Upper lobe of left lung (tissue), 4 donors: ENCODE data around the gene MRPS21.

ENCODE experiments used
- POLR2A ChIP-seq, 4 donors: fragments of 450-650 bp; IDR thresholded peaks; one replicate each; pipeline ENCODE4 v1.5.1; 2016 to 2017; ENCODE audit warnings: antibody characterized with exemption in 4 of 4, mild to moderate bottlenecking in 2 of 4
- TF ChIP-seq, protein P1 (sequence below), 6 experiments: fragments of 450-650 bp in 4 of 6; fragments of 200-600 bp in 2 of 6; sonication (generic) in 2 of 6; IDR thresholded peaks; one replicate each; pipeline ENCODE4 v1.5.1; 2016 to 2019; ENCODE audit warnings: antibody characterized with exemption in 6 of 6

DNA sequence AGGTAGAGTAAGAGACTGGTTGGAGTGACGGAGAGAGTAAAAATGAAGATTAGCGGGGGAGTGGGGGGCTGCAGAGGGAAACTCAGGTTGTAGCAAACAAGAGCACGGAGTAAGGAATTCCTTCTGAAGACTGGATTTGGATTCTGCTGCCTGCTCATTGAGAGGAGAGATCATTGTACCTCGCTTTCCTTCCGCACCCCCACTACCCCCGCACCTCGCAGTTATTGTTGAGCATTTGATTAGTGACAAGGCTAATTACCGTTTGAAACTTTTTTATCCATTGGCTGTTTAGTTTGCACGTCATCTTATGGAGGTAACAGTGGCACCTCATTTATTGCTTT is 28.1 kb downstream of the MRPS21 start:
- TF ChIP-seq, protein P1, sequence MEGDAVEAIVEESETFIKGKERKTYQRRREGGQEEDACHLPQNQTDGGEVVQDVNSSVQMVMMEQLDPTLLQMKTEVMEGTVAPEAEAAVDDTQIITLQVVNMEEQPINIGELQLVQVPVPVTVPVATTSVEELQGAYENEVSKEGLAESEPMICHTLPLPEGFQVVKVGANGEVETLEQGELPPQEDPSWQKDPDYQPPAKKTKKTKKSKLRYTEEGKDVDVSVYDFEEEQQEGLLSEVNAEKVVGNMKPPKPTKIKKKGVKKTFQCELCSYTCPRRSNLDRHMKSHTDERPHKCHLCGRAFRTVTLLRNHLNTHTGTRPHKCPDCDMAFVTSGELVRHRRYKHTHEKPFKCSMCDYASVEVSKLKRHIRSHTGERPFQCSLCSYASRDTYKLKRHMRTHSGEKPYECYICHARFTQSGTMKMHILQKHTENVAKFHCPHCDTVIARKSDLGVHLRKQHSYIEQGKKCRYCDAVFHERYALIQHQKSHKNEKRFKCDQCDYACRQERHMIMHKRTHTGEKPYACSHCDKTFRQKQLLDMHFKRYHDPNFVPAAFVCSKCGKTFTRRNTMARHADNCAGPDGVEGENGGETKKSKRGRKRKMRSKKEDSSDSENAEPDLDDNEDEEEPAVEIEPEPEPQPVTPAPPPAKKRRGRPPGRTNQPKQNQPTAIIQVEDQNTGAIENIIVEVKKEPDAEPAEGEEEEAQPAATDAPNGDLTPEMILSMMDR (IDR thresholded peaks at IDR 0.05), result no peak
- TF ChIP-seq POLR2A (IDR thresholded peaks at IDR 0.05), result no peak
